SHP77 (cell line): ENCODE data around the gene OR8D2.

Experiments
- DNase-seq, 2 experiments: peaks; one replicate each; lab custom pipeline; 2025; lab: John Stamatoyannopoulos, UW

OR8D2 gene, protein sequence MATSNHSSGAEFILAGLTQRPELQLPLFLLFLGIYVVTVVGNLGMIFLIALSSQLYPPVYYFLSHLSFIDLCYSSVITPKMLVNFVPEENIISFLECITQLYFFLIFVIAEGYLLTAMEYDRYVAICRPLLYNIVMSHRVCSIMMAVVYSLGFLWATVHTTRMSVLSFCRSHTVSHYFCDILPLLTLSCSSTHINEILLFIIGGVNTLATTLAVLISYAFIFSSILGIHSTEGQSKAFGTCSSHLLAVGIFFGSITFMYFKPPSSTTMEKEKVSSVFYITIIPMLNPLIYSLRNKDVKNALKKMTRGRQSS

DNA sequence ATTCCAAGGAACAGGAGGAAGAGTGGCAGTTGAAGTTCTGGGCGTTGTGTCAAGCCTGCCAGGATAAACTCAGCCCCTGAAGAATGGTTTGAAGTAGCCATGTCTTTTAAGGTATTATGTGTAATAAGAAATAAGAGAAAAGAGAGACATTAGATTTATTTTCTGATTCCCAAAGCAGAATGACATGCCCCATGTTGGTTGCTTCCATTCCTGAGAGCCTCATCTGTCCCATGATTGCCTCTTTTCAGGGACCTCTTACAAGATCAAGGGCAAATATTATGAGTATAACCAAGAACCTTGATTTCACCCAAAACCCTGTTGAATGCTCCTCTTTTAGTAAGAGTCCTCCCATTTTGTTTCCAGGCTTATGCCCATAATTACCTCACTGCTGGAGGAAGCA, at the start of gene OR8D2:
OR8D2 (minus strand) TSS at position 101 of the 400 bp plus-strand sequence; CDS start at position 101, 0 bp downstream.
- DNase-seq = no peak

DNA sequence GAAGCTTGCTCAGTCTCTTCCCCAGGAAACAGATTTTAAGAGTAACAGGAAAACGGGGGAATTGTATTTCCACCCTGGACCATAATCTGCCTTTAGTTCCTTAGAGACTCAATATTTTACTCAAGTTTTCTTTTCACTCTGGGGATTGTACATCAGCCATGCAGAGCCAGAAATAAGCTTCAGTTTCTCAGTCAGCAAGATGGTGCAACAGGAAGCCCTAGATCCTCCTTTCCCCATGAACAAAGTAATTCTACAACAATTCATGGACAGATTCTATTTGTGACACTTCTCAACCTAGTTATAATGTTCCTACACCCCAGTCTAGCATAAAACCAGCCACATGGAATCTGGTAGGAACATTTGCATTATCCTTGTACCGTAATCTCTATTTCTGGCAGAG, 39.6 kb upstream of the OR8D2 start:
- DNase-seq = no peak

DNA sequence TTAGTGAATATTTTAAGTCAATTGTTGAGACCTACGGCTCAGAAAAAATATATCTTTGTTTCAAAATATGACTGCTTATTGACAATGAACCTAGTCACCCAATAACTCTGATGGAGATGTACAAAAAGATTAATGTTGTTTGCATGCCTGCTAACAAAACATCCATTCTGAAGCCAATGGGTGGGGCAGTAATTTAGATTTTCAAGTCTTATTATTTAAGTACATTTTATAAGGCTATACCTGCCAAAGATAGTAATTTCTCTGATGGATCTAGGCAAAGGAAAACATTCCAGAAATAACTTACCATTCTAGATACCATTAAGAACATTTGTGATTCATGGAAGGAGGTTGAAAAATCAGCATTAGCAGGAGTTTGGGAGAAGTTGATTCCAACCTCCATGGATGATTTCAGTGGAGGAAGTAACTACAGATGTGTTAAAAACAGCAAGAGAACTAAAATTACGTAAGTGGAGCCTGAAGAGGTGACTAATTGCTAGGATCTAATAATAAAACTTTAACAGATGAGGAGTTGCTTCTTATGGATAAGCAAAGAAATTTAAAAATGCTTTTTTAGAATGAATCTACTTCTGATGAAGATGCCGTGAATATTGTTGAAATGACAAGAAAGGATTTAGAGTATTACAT, 26.4 kb upstream of the OR8D2 start:
- no peak for DNase-seq

DNA sequence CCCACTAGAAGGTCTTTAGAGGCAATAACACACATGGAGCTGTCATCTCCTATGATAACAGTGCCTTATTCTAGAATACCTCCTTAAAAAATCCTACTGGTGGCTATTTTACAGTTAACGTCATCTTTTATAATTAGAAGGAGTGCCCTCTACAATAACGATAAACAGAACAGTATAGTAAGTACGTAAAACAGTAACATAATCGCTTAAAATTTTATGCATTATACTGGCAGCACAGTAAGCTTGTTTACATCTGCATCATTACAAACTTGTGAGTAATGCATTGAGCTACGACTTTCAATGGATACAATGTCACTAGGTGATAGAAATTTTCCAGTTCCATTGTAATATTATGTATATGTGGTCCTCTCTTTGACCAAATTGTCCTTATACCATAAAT, 24.3 kb upstream of the OR8D2 start:
- DNase-seq = no peak

DNA sequence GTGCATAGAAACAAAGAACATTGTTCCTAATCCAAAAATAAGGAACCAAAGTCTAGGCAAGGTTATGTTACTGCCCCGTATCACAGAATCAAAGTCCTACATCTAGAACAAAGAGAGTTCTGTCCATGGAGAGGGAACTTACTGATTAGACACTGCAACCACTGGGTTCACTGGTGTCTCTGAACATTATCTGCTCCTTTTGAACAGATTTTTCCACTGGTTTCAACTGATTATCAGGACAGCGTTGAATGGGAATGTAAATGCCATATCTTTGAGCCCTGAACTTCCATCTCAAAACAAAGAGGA, 20.1 kb upstream of the OR8D2 start:
- DNase-seq = no peak

DNA sequence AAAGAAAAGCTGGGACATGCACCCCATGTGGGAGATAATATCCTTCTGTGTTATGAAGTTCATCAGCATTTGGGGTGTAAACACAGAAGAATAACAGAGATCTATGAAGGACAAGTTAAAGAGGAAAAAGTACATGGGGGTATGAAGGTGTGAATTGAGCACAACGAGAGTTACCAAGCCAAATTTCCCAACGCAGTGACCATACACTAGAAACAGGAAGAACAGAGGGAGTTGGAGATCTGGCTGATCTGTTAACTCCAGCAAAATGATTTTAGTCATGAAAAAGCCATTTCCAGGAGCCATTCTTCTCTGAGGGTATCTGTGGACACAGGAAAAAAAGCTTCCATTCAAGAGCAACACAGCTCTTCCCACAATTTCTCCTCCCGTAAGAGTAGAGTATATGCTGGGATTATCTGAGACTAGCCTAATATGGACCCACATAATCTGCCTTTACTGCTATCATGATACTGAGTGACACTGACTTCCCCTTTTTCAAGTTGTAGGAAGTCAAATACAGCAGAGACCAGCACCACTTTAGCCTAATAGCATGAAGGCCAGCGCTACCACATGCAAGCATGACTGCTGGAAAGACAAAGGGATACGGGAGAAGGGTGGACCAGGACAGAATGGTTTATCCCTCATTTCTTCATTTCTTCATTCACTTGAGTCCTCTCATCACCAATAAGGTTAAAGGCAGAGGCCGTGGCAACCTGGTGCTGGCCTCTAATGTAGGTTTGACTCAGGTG, 19.6 kb upstream of the OR8D2 start:
- DNase-seq = no peak

DNA sequence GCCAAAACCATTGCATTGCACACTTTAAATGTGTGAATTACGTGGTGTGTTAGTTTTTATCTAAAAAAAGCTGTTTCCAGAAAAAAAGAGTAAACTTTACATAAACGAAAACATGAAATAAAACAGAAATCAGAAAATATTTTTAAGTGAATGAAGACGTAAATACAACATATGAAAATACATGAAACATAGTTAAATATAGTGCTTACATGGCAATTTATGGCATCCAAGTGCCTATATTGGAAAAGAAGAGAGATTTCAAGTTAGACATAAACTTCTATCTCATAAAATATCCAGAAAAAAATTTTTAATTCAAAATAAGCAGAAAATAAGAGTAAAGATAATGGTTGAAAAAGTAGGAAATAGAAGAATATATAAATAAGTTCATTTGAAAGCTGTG, 11.9 kb upstream of the OR8D2 start:
- no peak for DNase-seq

DNA sequence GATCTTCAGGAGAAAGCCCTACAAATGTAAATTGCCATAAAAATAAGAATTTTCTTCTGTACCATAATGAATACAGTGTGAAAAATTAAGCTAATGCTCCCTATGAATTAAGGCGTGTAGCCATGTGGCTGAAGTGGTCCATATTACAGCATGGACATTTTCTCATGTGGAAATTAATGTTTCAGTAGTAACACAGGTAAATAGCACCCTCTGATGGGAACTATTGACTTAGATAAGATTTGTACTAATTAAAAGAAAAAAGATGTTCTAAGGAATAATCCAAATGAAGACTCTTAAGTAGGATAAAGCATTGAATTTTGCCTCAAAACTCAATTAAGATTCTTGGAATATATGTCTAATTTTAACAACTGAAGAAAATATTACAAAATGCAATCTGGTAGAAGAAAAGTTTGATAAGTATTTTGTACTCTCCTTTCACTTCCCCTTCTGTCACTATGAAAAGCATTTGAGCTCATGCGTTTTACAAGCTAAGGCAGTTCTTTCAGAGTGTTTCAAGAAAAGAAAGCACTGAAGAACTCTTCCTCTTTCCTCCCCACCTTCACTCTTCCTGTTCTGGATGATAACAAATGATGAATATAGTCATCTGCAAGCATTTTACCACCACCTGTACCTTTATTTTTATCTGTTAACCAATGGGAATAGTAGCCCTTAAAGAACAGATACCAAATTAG, 9.9 kb upstream of the OR8D2 start:
- no peak for DNase-seq

DNA sequence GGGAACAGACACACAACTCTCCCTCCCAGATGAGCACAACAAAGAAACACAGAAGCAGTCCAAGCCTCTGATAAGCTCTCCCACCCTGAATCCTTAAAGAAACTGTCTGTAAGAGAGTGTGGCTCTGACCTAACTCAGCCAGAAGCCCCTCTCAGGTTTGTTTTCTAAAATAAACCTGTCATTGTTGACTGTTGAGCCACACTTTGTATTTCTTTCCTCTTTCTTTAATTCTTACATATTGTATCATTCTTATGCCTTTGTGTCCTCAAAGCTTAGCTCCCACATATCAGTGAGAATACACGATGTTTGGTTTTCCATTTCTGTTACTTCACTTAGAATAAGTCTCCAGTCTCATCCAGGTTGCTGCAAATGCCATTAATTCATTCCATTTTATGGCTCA, 7.8 kb upstream of the OR8D2 start:
- no peak for DNase-seq

DNA sequence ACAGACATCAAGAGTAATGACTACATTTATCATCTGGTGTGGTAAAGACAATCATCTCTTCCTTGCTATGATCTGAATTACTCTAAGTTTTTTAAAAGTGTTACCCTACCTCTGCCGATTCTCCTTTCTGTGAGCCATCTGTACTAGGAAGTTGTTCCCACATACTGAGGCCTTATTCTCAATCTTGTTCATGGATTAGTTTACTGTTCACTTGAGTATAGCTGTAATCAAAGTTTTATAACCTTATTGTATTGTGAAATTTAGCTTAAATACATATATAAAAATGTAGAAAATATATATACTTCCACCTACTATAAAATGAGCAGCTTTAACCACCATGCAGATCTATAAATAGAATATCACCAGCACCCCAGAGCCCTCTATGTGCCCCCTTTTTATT, 2.4 kb upstream of the OR8D2 start:
- DNase-seq = no peak

DNA sequence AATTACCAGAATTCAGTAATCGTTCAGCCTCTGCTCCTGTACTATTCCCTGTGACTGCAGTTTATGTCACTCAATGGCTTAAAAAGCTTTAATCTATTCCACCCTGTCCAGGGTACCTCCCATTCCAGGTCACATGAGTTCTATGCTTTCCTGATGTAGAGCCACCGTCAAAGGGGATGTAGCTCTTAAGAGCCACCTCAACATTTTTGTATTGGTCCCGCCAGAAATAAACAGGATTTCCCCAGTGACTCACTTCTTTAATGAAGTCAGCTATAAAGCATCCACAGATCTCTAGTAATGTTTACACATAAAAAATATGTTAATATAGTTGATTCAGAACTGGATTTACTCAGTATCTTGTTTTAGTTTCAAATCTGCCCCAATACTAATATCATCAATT, 4.9 kb downstream of the OR8D2 start:
- DNase-seq = no peak

DNA sequence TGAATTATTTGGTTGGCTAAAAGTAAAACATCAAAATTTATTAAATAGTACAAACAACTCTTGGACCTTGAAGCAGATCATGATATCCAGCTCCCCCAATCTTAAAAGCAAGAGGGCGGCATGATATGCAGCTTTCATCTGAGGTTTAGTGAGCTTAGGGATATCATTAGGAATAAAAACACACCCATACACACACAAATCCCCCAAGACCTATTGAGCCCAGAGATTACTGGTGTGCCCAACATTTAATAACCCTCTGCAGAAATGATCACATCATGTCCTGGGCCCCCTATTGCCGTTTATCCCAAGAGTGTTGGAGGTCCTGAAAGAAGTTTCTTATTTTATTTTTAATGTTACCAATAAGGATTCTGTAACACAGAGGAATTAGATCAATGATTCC, 6.1 kb downstream of the OR8D2 start, which contains the start of gene OR8D1:
OR8D1 (minus strand) TSS at position 101 of the 400 bp plus-strand sequence. CDS start 3,183 bp downstream, outside the sequence.
- no peak for DNase-seq

DNA sequence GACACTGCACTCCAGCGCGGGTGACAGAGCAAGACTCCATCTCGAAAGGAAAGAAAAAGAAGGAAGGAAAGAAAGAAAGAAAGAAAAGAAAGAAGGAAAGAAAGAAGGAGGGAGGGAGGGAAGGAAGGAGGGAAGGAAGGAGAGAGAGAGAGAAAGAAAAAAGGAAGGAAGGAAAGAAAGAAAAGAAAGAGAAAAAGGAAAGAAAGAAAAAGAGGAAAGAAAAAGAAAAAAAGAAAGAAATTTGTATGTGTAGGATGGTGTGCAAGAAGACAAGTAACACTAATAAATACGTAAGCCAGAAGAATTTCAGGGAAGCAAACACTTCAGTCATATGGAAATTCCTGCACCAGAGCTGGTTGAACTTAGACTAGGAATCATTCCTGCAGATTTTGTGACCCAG, 6.9 kb downstream of the OR8D2 start:
- DNase-seq = no peak

DNA sequence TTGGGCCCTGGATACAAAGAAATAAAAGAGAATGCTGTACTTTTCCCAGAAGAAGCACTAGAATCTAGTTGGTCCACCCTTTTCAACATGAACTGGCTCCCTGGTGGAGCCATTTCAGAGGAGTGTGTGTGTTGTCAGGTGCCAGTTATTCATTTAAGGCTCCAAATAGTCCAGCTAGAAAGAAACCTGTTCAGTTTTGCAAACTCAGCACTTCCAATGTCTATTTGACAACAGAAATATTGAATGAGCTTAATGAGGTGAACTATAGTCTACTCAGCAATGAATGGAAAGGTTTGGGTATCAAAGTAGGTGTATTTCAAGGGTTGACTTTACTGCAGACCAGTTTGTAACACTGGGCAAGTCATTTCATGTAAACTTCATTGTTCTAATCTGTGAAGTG, 8.3 kb downstream of the OR8D2 start:
- DNase-seq = no peak

DNA sequence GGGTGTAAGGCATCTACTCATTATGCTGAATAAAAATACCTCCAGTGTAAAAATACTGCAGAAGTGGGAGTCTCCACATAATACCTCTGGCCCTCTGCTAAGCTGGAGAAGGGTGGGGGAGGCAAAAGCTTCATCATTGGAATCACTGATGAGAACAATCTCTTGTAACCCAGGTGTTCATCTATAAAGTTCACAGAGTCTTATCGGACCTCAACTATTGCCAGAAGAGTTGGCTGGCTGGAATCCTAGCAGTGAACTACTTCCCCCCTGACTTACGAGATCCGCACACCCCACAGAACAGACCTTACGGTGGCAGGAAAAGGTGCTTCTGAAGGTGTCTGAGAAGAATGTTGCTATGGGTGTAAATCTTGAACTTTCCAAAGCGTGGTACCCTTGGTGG, 8.7 kb downstream of the OR8D2 start:
- no peak for DNase-seq

DNA sequence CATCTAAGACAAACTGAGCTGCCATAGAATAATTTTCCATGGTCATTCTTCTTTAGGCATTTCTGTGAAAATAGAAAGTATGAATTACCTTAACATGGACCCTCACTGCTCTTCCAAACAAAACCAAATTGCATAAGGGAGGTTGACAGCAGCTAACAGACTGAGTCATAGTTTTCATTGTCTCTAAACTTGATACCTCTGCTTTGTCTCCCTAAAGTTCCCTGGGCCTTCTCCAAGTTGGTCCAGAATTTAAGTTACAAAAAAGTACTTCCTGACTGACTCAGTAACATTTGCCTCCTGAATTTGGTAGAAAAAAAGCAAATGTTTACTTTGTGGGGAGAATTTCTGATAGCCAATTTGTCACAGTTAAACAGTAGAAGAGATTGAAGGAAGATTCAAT, 9.3 kb downstream of the OR8D2 start:
- DNase-seq = no peak

DNA sequence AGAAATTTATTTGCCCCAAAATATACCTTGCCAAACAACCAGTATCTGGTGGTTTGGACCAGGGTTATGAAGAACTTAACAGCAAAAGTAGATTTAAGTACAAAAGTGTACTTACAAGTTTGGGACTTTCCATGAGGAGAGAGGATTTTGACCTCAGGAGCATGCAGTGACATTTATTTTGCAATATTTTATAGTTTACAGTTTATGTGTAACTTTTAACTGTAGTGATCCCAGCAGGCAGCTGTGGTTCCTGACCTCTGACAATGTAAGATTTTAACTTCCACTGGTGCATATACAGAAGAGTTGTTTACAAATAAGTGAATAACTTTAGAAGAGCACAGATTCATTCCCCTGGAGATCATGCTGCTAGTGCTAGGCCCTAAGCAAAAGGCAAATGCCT, 12.9 kb downstream of the OR8D2 start:
- no peak for DNase-seq

DNA sequence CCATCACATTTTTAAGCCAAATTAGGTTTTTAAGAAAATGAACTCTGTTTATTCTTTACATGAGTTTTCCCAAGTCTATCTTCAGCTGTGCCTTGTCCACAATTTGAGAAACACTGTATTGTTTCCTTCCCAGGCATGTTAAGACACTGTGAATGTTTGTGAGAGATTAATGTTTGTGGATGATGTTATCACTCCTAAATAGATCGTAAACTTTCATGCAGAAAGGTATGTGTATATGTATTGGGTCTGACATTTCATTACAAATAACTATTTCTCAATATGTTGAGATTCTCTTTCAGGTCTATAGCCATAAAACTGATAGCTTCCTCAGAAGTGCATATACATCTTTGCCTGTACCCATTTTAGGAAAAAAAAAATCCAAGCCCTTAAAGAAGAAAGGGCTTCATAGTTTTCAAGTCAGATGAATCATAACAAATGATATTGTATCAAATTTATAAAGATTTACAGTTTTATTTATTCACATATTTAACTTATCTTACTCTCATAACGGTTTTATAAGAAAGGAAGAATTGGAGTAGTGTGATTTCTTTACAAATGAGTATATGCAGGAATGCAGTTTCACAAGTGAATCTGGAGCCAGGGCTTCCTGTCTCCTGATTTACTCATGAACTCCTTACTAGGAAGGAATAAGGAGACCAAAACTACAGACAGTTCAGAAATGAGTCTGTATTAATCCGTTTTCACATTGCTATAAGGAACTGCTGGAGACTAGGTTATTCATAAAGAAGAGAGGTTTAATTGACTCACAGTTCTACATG, 17.5 kb downstream of the OR8D2 start:
- DNase-seq = no peak

DNA sequence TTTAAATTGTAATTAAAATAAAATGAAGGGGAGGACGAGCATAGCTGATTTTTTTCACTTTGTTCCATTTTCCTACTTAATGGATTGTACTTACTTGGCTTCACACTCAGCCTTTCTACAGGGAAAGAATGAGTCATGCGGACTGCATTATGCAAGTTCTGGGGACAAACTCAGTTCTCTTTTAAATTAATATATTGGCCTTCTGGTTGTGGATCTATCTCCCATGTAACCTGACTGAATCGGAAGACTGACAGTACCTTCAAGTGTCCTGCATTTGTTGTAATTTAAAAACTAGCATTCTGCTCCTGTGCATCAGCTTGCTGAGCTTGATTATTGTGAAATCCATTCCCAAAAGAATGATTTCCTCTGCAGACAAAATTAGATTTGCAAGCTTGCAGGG, 18.4 kb downstream of the OR8D2 start:
- no peak for DNase-seq

DNA sequence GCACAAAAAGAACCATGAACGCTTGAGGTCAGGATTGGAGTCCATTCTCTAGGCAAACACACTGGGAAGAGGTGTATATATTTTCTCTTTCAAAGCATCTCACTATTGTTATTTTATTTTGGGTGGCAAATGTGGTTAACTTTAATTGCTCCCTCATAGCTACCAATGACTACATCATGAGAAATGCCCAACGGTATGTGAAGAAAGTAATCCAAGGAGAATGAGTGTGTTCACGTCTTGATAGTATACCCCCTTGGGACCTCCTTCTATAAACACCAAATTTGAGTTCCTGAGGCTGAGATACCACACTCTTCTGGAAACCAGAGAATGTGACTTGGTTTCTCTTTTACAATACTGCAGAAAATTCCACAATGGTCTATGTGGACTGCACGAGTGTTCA, 22.1 kb downstream of the OR8D2 start:
- no peak for DNase-seq

DNA sequence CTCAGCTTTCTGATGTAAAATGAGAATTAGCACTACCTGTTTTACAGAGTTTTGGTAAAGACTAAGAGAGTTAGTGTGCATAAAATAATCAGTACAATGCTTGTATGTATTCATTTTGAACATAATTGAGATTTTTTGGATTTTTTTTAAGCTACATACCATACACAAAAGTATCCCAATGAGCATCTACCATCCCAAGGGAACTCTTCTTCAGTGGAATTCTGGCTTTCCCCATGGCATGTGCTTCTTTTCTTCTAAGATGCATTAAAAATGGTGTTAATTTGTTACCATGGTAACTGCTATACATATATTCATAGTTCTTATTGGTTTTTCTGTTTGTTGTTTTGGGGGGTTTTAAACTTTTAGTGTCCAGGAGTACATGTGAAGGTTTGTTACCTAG, 24.0 kb downstream of the OR8D2 start:
- DNase-seq = no peak

DNA sequence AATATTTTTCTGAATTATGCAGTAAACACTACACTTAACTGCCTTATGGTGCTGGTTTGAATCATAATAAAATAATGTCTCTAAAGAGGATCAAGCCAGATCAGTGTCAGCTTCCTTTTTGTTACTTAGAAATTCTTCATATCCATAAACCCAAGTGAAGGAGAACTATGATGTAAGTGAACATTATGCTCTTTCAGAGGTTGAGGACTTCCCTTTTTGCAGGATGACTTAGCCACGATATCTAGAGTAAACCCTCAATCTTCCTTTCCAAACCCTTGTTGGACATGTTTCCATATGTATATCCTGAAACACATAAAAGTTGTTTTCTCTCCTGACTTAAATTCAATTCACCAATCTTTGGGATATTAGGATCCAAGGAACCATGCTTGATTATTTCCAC, 25.3 kb downstream of the OR8D2 start:
- no peak for DNase-seq
